Measurements from ENCODE around the gene SASH1. TPM values are rescaled to one million over a fixed set of nuclear protein-coding genes. Genes with fewer than 3 reads are reported as not detected.

SASH1 gene
- total RNA-seq, 1 experiment from 2014 or later: 11.7 TPM

GRCh38 chr6:148303616-148304015 is 39.0 kb upstream of the SASH1 start (continued):
- no peak for TF ChIP-seq YY1 (IDR thresholded peaks at IDR 0.05; ENCODE audit: extremely low read depth, insufficient replicate concordance, low read depth, low read length)

DNA sequence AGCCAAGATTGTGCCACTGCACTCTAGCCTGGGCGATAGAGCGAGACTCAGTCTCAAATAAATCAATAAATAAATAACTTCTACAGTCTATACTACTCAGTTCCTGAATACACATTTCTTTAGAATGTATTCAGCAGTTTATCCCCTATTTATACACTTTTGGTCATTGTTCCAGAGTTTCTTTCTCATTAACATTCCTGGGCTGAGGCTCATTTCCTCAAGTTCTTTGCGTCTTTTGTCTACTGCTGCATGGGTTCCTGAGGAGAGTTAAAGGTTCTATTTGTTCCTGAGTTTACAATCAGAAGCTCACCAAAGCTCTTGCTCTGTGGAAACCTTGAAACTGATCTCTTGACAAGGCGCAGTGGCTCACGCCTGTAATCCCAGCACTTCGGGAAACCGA is 37.7 kb upstream of the SASH1 start:
- H3K9ac ChIP-seq (ENCODE audit: low read length): no peak overlapping the region
- no peak overlapping the region for H3K27ac ChIP-seq (ENCODE audit: low read depth, low read length)
- ATAC-seq (no peak), DNase-seq (ENCODE audit: low read depth, low spot score) (no peak)
- H3K4me2 ChIP-seq (ENCODE audit: low read length): no peak overlapping the region
- H3K9me3 ChIP-seq (ENCODE audit: control insufficient read depth in 1 of 2, insufficient read depth in 1 of 2, low read depth in 1 of 2, low read length in 2 of 2): no peaks in the 10 kb centered on the region
- H3K9me2 ChIP-seq (ENCODE audit: insufficient read depth): no peaks in the 10 kb centered on the region
- ChIA-PET CTCF (no interaction called here), RAD21 (ENCODE audit: low non-redundant PET in 1 of 2, low total read pairs in 2 of 2, uncharacterized antibody in 2 of 2, unreplicated experiment in 2 of 2) (no interaction called here), POLR2A (interaction anchor here (0.7 kb wide), 1 partner anchor 905 kb away, joined by 3 read pairs; no protein-coding TSS in a partner anchor)
- no peaks in the 10 kb centered on the region for H3K36me3 ChIP-seq (ENCODE audit: control insufficient read depth in 1 of 2, insufficient read depth in 2 of 2, low read length in 2 of 2)
- H3K4me3 ChIP-seq (replicated peaks in 1 of 2; ENCODE audit: low read depth in 1 of 2, low read length in 2 of 2): no peak overlapping the region
- no TSS peak for BruUV-seq (replicated peaks)
- intact Hi-C loops (cut with micrococcal nuclease): no loop called here
- TF ChIP-seq FOSL1 (IDR thresholded peaks at IDR 0.05; ENCODE audit: low read depth) (no peak), CEBPB (IDR thresholded peaks at IDR 0.05; ENCODE audit: low read depth) (no peak), SRF (IDR thresholded peaks at IDR 0.05; ENCODE audit: low read depth) (no peak), EGR1 (IDR thresholded peaks at IDR 0.05; ENCODE audit: low read depth) (no peak), SP1 (IDR thresholded peaks at IDR 0.05; ENCODE audit: low read depth) (no peak), ZNF274 (IDR thresholded peaks at IDR 0.05; ENCODE audit: low read depth, low read length) (no peak), EZH2phosphoT487 (IDR thresholded peaks at IDR 0.05; ENCODE audit: borderline replicate concordance) (no peak), EZH2 (IDR thresholded peaks at IDR 0.05) (no peak), CTCF (IDR thresholded peaks at IDR 0.05 in 2 of 3, conservative IDR thresholded peaks at IDR 0.05 in 1 of 3; ENCODE audit: borderline replicate concordance in 1 of 3, insufficient read depth in 1 of 3, low read depth in 2 of 3, low read length in 2 of 3) (no peak), ZBTB33 (IDR thresholded peaks at IDR 0.05; ENCODE audit: extremely low read depth, insufficient replicate concordance, low read length) (no peak), JUND (IDR thresholded peaks at IDR 0.05) (no peak), POLR2AphosphoS5 (IDR thresholded peaks at IDR 0.05; ENCODE audit: low read depth, low read length) (no peak), ZFX (IDR thresholded peaks at IDR 0.05) (no peak), RAD21 (IDR thresholded peaks at IDR 0.05; ENCODE audit: low read depth) (no peak), YY1 (IDR thresholded peaks at IDR 0.05; ENCODE audit: extremely low read depth, insufficient replicate concordance, low read depth, low read length) (no peak), TCF7L2 (IDR thresholded peaks at IDR 0.05; ENCODE audit: borderline replicate concordance, extremely low read depth, insufficient read depth, insufficient read length) (no peak)
- TF ChIP-seq, protein P1, sequence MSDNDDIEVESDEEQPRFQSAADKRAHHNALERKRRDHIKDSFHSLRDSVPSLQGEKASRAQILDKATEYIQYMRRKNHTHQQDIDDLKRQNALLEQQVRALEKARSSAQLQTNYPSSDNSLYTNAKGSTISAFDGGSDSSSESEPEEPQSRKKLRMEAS (IDR thresholded peaks at IDR 0.05): no peak
- TF ChIP-seq, protein P2, sequence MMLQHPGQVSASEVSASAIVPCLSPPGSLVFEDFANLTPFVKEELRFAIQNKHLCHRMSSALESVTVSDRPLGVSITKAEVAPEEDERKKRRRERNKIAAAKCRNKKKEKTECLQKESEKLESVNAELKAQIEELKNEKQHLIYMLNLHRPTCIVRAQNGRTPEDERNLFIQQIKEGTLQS (IDR thresholded peaks at IDR 0.05): no peak
- TF ChIP-seq, protein P3, sequence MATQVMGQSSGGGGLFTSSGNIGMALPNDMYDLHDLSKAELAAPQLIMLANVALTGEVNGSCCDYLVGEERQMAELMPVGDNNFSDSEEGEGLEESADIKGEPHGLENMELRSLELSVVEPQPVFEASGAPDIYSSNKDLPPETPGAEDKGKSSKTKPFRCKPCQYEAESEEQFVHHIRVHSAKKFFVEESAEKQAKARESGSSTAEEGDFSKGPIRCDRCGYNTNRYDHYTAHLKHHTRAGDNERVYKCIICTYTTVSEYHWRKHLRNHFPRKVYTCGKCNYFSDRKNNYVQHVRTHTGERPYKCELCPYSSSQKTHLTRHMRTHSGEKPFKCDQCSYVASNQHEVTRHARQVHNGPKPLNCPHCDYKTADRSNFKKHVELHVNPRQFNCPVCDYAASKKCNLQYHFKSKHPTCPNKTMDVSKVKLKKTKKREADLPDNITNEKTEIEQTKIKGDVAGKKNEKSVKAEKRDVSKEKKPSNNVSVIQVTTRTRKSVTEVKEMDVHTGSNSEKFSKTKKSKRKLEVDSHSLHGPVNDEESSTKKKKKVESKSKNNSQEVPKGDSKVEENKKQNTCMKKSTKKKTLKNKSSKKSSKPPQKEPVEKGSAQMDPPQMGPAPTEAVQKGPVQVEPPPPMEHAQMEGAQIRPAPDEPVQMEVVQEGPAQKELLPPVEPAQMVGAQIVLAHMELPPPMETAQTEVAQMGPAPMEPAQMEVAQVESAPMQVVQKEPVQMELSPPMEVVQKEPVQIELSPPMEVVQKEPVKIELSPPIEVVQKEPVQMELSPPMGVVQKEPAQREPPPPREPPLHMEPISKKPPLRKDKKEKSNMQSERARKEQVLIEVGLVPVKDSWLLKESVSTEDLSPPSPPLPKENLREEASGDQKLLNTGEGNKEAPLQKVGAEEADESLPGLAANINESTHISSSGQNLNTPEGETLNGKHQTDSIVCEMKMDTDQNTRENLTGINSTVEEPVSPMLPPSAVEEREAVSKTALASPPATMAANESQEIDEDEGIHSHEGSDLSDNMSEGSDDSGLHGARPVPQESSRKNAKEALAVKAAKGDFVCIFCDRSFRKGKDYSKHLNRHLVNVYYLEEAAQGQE (IDR thresholded peaks at IDR 0.05; ENCODE audit: low read depth): no peak
- H2AFZ ChIP-seq (ENCODE audit: low read depth, low read length, poor library complexity, severe bottlenecking): no peak overlapping the region
- no peaks in the 10 kb centered on the region for H4K20me1 ChIP-seq (ENCODE audit: insufficient read depth)
- no peaks in the 10 kb centered on the region for H3K27me3 ChIP-seq (ENCODE audit: insufficient read depth, low read length)
- peaks cover 0 to 7% of the 10 kb centered on the region in 2 experiments; a peak in 1 of 4 replicates for H3K4me1 ChIP-seq (ENCODE audit: control insufficient read depth in 1 of 2, insufficient read depth in 2 of 2, low read length in 2 of 2)
- no peaks in the 10 kb centered on the region for H3K79me2 ChIP-seq (ENCODE audit: insufficient read depth, low read length)
